Astrocyte of the hippocampus (primary cell): ENCODE data around the gene WDR77.

Source experiments
- DNase-seq: peaks from one replicate; pipeline ENCODE4 v3.0.0; 2011; ENCODE audit warnings: low read depth, low spot score

WDR77 gene

GRCh38 chr1:111439461-111440351, 9.3 kb downstream of the WDR77 start:
- DNase-seq, result no peak

- DNase-seq, result peak; percentile 17
Observed at GRCh38 chr1:111436726-111437125, 12.3 kb downstream of the WDR77 start.

- no peak for DNase-seq
Observed at GRCh38 chr1:111424281-111424680, 24.8 kb downstream of the WDR77 start.

GRCh38 chr1:111422546-111423391, 26.3 kb downstream of the WDR77 start:
- no peak for DNase-seq

GRCh38 chr1:111420377-111420776, 28.7 kb downstream of the WDR77 start:
- DNase-seq, result no peak

GRCh38 chr1:111419037-111419436, 30.0 kb downstream of the WDR77 start:
- DNase-seq, result no peak

- DNase-seq, result no peak
Observed at GRCh38 chr1:111417755-111418154, 31.3 kb downstream of the WDR77 start.

- DNase-seq, result no peak
Observed at GRCh38 chr1:111415461-111415860, 33.6 kb downstream of the WDR77 start.

- no peak for DNase-seq
Observed at GRCh38 chr1:111414756-111415155, 34.3 kb downstream of the WDR77 start.

GRCh38 chr1:111412839-111413238, 36.2 kb downstream of the WDR77 start:
- DNase-seq, result no peak

GRCh38 chr1:111407301-111407700, 41.8 kb downstream of the WDR77 start:
- no peak for DNase-seq

- DNase-seq, result peak; percentile 45
Observed at GRCh38 chr1:111406321-111406768, 42.7 kb downstream of the WDR77 start.

GRCh38 chr1:111404588-111404987, 44.5 kb downstream of the WDR77 start:
- no peak for DNase-seq

- no peak for DNase-seq
Observed at GRCh38 chr1:111402083-111402482, 47.0 kb downstream of the WDR77 start.

GRCh38 chr1:111399792-111400610, 49.1 kb downstream of the WDR77 start:
- peak; percentile 64 for DNase-seq

GRCh38 chr1:111392460-111392945, 56.6 kb downstream of the WDR77 start:
- no peak for DNase-seq

- no peak for DNase-seq
Observed at GRCh38 chr1:111392042-111392441, 57.0 kb downstream of the WDR77 start.
